Right atrium auricular region (tissue), 2 donors: Measurements from ENCODE around the gene SCNN1A. TPM values are rescaled to one million over a fixed set of nuclear protein-coding genes. Genes with fewer than 3 reads are reported as not detected.
A peak's percentile ranks its signal among the peaks of the same experiment; 100 is the strongest.

Experiments used
- DNase-seq: peaks from one replicate; pipeline ENCODE4 v3.0.0-alpha.2; 2019; ENCODE audit warnings: low spot score
- H3K27ac ChIP-seq, 2 donors: fragments of 200-600 bp; sonication (generic); 1 replicate in 1 of 2; 2 replicates in 1 of 2; pipeline ENCODE4 v1.5.1; 2016 to 2019
- H3K27me3 ChIP-seq, 2 donors: fragments of 200-600 bp; sonication (generic); one replicate each; pipeline versions ENCODE4 v1.5.1 to v1.6.0; 2017 to 2019
- H3K36me3 ChIP-seq: fragments of 200-600 bp; sonication (generic); one replicate; pipeline ENCODE4 v1.5.1; 2016
- H3K4me1 ChIP-seq, 2 donors: fragments of 200-600 bp; sonication (generic); one replicate each; pipeline versions ENCODE4 v1.5.1 to v1.6.0; 2017 to 2019
- H3K4me3 ChIP-seq, 2 donors: fragments of 200-600 bp; sonication (generic); 1 replicate in 1 of 2; 2 replicates in 1 of 2; pipeline ENCODE4 v1.5.1; 2017 to 2019; ENCODE audit warnings: mild to moderate bottlenecking in 1 of 2, moderate library complexity in 1 of 2
- H3K9me3 ChIP-seq, 2 donors: fragments of 200-600 bp; sonication (generic); one replicate each; pipeline ENCODE4 v1.5.1; 2019
- total RNA-seq, 2 donors: library from RNA; depleted of rRNA; stranded (reverse); fragments of >200 nt; gene quantifications; one replicate each; pipeline ENCODE4 v1.1.0, GENCODE V29; 2016
- TF ChIP-seq, protein P1 (sequence below), 2 donors: fragments of 200-600 bp; sonication (generic); IDR thresholded peaks; one replicate each; pipeline ENCODE4 v1.5.1; 2019; ENCODE audit warnings: antibody characterized with exemption in 2 of 2

The SCNN1A gene
- total RNA-seq, 2 donors from 2014 or later = 2.7 to 18.7 TPM

DNA sequence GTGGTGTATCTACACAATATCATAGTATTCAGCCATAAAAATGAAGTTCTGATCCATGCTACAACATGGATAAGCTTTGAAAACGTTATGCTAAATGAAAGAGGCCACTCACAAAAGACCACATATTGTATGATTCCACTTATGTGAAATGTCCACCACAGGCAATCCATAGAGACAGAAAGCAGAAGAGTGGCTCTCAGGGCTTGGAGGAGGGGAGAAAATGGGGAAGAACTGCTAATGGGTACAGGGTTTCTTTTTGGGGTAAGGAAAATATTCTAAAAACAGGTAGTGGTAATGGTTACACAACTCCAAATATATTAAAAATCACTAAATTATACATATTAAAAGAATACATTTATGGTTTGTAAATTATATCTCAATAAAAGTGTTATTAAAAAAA, 16.5 kb downstream of the SCNN1A start:
- no peaks in the 10 kb centered on the region for H3K27me3 ChIP-seq
- no peak overlapping the region for H3K4me3 ChIP-seq
- peaks cover 0 to 17% of the 10 kb centered on the region in 2 donors for H3K4me1 ChIP-seq
- TF ChIP-seq, protein P1, sequence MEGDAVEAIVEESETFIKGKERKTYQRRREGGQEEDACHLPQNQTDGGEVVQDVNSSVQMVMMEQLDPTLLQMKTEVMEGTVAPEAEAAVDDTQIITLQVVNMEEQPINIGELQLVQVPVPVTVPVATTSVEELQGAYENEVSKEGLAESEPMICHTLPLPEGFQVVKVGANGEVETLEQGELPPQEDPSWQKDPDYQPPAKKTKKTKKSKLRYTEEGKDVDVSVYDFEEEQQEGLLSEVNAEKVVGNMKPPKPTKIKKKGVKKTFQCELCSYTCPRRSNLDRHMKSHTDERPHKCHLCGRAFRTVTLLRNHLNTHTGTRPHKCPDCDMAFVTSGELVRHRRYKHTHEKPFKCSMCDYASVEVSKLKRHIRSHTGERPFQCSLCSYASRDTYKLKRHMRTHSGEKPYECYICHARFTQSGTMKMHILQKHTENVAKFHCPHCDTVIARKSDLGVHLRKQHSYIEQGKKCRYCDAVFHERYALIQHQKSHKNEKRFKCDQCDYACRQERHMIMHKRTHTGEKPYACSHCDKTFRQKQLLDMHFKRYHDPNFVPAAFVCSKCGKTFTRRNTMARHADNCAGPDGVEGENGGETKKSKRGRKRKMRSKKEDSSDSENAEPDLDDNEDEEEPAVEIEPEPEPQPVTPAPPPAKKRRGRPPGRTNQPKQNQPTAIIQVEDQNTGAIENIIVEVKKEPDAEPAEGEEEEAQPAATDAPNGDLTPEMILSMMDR (IDR thresholded peaks at IDR 0.05) = no peak
- H3K27ac ChIP-seq = no peak overlapping the region
- H3K9me3 ChIP-seq = no peaks in the 10 kb centered on the region
- DNase-seq = no peak
- H3K36me3 ChIP-seq = no peaks in the 10 kb centered on the region

DNA sequence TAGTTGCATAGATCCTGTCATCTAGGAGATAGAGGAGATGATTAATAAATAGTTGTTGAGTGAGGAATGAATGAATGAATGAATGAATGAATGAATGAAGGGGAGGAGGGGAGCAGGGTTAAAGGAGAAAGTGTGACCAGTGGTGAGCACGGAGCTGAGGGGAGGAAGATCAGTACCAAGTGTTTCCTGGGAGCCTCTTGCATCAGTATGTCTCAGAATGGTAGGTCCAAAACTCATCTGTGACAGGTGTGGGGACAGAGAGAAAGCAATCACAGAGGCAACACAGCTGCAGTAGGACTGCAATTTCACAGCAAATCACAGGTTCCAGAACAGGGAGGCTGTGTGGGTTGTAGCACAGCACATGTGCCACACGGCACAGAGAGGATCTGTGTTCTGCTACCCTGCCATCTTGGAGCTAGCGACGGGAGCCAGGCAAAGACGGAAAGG, 19.0 kb downstream of the SCNN1A start:
- Histone ChIP-seq H3K27me3 (no peaks in the 10 kb centered on the region), H3K27ac (no peak overlapping the region), H3K4me3 (no peak overlapping the region), H3K4me1 (no peaks in the 10 kb centered on the region), H3K9me3 (no peaks in the 10 kb centered on the region), H3K36me3 (no peaks in the 10 kb centered on the region)
- no peak for DNase-seq
- TF ChIP-seq, protein P1 (IDR thresholded peaks at IDR 0.05) = no peak

DNA sequence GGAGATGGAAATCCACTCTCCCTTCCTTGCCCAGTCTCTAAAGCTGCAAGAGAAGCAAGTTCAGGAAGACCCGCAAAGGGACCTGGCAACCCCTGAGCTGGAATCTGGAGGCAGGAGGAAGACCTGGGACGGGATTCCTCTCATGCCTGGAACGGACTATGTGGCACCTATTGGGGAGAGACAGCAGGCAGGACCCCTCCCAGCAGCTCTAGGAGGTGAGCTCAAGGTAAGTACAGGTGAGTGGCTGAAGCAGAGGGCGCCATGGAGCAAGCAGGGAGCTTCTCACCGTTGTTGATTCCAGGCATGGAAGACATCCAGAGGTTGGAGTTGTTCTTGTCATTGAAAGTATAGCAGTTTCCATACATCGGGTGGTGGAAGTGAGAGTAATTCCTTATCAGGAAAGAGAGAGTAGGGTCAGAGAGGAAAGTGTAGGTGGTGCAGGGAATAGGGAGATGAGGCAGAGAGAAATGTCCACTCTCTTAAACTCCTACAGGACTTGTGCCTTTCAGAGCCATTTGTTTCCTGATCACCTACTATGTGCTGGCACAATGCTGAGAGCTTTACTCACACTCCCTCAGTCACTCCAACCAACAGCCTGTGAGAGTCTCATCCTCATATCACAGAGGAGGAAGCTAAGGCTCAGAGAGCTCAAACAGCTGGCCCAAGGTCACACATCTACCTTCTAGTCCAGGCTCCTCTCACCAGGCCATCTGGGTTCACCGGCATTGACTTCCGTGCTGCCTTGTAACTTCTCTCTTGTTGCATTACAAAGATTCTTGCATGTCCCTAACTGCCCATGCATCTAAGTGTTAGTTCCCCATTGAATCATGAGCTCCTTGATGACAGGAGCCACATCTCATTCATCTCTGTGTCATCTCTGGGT, 19.6 kb downstream of the SCNN1A start:
- TF ChIP-seq, protein P1 (IDR thresholded peaks at IDR 0.05) = no peak

DNA sequence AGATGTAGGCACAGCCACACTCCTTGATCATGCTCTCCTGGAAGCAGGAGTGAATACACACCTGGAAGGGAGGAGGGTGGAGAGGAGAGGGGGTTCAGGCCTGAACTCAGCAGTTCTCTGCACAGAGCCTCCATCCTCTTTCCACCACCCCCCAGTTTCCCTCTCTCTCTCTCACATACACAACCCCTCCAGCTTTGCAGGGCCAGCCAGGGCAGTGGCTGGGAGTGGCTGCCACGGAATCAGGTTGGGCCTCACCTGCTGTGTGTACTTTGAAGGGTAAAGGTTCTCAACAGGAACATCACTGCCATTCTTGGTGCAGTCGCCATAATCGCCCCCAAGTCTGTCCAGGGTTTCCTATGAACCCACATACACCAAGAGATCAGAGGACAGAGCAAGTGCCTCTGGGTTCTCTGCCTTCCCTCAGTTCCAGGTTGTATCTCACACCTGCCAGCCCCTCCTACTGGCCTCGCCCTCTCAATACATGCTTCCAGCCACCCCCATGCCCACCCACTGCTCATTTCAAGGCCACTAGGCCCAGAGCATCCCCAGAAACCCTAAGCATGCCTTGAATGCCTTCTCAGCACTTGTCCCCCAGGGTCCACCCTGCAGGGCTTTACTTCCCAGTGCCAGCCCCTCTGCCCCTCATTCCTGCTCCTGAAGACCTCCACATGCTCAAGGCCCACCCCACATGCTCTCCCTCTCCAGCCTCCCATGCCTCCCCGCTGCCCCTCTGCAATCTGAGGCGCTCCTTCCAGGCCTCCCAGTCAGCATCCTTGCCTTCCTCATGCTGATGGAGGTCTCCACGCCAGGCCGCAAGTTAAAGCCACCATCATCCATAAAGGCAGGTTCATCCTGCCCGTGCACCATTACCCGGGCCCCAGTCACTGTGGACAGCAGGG, 20.6 kb downstream of the SCNN1A start:
- Histone ChIP-seq H3K27ac (no peak overlapping the region), H3K9me3 (no peaks in the 10 kb centered on the region), H3K27me3 (no peaks in the 10 kb centered on the region), H3K4me1 (no peaks in the 10 kb centered on the region), H3K36me3 (no peaks in the 10 kb centered on the region), H3K4me3 (no peak overlapping the region)
- DNase-seq = no peak
- TF ChIP-seq, protein P1 (IDR thresholded peaks at IDR 0.05) = no peak

More for the DNA sequence above, 19.6 kb downstream of the SCNN1A start:
- H3K27me3 ChIP-seq = no peaks in the 10 kb centered on the region
- no peaks in the 10 kb centered on the region for H3K9me3 ChIP-seq
- no peak overlapping the region for H3K4me3 ChIP-seq
- H3K27ac ChIP-seq = no peak overlapping the region
- H3K36me3 ChIP-seq = no peaks in the 10 kb centered on the region
- H3K4me1 ChIP-seq = no peaks in the 10 kb centered on the region
- DNase-seq = no peak

DNA sequence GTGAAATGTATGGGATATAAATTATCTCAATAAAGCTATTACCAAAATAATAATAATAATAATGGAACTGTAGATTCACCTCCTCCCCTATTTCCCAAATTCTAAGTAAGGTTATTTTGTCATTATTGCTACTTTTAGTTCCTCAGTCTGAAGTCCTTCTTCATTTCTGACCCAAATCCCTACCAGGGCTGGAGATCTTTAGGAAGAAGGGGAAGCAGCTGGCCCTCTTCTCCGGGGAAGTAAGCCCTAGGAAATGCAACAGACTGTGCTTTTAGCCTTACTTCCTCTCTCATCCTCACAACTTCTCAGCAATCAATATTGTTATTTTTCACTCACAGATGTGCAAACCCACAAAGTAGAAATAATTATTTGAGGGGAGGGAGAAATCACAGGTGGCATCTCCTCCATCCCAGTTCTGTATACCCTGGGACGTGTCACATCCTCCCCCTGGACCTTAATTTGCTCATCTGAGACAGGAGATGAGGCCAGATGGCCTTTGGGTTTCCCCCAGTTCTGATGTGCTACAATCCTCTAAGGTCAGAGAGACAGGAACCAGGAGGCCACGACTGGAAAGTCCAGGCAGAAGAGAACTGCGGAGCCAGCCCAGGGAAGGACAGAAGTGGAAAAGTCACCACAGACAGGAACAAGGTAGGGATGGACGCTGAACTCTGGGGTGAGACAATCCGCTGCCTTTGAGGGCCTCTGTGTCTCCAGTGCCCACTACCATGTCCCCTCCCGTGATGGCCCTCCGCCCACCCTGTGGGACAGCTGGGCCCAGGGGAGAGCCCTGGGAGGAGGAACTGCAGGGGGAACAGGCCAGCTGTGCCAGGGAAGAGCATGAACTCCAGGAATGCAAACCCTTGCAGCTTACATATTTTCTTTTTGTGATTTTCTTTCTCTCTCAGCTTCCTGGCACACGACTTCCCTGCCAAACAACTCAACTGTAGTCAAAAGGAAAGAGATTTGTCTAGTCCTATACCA, 22.9 kb downstream of the SCNN1A start:
- H3K27ac ChIP-seq = peak overlapping the region in 1 of 2 donors; percentile 40
- no peaks in the 10 kb centered on the region for H3K27me3 ChIP-seq
- peaks cover 0 to 10% of the 10 kb centered on the region in 2 donors for H3K4me1 ChIP-seq
- H3K36me3 ChIP-seq = no peaks in the 10 kb centered on the region
- TF ChIP-seq, protein P1 (IDR thresholded peaks at IDR 0.05) = no peak
- no peak for DNase-seq
- H3K9me3 ChIP-seq = no peaks in the 10 kb centered on the region
- no peak overlapping the region for H3K4me3 ChIP-seq
